CD4-positive, alpha-beta T cell treated with Interleukin-15 for 1 hour (primary cell): ENCODE measurements around the gene PRKN.
A peak's percentile ranks its signal among the peaks of the same experiment; 100 is the strongest.

Experiments used
- DNase-seq: peaks from one replicate; pipeline ENCODE4 v3.0.0-alpha.2; 2020

PRKN gene

DNA sequence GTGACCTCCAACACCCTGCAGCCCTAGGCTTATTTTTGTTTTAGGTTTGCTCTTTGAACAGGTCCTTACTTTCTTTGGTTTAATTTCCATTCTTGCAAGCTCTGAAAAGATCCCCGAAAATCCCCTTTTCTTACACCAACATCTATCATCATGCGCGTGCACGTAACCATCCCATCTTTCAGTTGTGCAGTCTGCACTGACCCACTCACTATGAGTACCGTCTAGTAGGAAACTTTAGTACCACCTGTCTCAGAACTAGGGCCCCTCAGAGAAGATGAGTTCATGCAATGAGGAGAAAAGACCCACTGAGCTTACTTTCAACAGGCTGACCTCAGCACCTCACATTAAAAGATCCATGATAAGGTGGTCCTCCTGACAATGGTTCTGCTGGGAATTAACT is 1333.1 kb downstream of the PRKN start:
- DNase-seq: no peak

DNA sequence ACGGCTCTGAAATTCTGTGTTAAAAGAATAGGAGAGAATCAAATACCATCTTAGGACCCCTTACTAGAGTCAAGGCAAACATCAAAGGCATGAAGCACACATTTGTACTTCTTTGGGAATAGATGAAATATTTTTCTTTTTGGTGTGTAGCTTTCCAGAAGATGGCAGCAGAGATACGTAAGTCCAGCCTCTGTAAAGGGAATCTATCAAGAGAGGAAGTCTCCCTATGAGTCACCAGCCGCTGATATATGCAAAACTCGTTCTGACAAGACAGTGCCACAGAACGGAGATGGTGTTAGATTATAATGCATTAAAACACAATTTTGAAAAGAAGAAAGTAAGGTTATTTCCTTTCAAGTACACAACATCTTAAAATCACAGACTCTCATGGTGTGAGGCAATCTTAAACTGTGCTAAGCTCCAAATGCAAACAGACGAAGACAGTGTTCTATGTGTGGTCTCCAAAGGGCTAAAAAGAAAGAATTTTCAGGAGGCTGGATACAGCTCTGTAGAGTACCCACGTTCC is 1333.7 kb downstream of the PRKN start:
- DNase-seq: peak; percentile 63

DNA sequence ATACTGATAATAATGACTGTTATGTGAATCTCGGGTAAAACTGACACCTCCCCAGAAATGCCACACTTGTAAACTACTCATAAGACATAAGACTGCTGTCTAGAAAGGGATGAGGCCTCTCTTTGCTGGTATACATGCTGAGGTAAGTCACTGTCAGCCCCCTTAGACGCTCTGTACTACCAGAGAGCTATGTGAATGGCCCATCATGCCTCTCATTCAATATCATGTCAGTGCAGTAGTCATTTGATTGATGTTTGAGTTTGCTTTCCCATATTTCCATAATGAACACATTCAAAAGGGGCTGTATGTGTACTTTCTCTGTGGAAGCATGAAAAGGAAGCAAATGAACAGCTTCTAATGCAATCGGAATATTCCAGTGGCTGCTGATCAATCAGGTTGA is 1334.3 kb downstream of the PRKN start:
- DNase-seq: no peak

DNA sequence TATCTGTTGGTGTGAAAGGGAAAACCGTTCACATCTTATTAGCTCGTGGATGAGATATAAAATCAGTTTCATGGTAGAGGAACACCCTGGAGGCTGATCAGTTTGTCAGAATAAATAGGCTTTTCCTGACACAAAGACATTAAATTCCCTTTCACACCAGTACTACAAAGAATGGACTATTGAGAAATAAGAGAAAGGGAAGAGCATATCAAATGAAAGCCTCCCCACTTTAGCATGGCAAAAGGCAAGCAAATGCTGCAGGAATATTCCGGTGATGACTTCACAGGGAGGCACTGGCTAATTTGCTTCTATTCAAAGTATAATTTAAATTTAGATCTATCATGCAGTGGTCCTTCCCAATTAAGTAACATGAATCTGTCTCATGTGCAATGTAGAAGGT is 1337.8 kb downstream of the PRKN start:
- DNase-seq: no peak

DNA sequence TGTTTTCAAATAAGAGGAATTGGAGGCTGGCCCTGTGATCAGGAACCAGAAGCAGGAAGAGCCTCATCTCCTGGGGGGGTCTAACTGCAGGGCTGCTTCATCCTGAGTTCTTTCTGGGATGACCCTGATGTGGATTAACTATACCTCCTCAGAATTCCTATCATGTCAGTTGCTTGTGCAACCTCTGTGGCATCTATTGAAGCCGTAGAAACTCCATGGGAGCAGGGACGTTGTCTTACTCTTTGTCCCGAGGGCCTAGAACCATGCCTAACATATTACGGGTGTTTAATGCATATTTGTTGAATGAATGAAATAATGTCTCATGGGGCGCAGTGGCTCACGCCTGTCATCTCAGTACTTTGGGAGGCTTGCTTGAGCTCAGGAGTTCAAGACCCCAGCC is 1343.6 kb downstream of the PRKN start:
- no peak for DNase-seq

DNA sequence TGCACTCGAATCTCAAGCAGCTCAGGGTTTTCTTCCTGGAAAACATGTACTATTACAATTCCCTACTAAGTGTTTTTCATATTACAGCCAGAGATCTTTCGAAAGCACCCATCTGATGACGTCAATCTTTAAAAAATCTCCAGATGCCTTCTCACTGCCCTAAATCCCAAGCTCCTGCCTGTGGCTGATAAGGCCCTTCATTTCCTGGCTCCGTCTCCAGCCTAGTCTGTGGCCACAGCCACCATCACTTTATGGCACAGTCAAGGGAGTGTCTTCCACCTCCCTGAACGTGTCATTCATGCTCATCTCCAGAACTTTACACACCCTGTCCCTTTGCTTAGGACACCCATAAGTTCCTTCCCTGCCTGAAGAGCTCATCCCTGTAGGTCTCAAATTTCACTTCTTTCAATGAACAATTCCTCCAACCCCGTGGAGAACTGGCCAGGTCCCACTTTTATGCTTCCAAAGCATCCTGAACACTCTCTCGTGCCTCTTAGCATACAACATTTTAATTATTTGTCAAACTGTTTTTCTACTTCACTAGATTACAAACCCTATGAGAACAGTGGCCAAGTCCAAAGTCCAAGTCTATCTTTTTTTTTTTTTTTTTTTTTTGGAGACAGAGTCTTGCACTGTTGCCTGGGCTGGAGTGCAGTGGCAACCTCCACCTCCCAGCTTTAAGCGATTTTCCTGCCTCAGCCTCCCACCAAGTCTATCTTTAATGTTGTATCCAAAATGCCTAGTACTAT is 1347.6 kb downstream of the PRKN start:
- DNase-seq: no peak

DNA sequence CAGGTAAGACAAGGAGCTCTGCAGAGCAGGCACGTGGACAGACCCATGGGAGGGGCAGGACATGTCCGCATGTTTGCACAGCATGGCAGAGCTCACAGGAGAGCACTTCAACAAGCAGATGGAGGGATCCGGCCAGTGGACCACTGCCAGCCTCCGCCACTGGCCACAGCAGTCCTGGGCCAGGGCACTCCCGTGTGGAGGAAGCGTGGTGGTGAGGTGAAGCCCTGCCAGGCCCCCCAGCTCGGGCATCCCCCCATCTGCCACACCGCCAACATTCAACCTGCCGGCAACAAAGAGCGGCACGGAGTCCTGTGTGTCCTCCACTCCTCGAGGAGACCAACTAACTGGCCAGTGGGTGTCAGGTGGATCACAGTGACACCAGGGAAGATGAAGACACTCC is 1349.5 kb downstream of the PRKN start:
- DNase-seq: no peak

DNA sequence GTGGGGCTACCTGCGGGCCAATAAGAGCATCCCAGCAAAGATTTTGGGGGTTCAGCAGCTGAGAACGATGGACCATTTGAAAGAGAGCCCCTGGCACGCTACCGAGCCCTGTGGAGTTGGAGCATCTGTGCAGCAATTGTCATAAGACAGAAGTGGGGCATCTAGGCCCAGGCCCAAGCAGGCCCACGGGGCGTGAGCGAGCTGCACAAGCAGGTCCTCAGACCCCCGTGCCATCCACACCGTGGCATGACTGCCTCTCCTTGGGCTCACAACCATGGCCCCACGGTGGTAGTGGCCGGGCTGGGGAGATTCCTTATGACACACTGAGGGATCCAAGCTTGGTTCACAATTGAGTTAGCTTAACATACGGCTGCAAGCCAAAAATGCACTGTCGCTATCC is 1350.5 kb downstream of the PRKN start:
- no peak for DNase-seq

DNA sequence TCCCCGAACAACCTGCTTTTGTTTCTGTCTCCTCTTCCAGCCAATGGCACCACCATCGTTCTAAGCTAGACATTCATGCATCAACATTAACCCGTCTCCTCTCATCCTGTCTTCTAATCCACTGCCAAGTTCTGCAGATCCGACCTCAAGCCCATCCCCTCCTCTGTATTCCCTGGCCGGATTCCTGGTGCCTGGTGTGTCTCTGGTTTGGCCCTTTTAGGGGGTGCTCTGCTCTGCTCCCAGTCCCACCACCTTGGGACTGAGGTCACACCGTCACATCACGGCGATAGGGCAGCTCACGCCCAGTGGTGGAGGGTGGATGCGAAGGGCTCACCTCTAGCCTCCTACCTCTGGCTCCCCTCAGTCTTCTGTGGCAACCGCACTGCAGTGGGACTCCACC is 1351.2 kb downstream of the PRKN start:
- DNase-seq: no peak

DNA sequence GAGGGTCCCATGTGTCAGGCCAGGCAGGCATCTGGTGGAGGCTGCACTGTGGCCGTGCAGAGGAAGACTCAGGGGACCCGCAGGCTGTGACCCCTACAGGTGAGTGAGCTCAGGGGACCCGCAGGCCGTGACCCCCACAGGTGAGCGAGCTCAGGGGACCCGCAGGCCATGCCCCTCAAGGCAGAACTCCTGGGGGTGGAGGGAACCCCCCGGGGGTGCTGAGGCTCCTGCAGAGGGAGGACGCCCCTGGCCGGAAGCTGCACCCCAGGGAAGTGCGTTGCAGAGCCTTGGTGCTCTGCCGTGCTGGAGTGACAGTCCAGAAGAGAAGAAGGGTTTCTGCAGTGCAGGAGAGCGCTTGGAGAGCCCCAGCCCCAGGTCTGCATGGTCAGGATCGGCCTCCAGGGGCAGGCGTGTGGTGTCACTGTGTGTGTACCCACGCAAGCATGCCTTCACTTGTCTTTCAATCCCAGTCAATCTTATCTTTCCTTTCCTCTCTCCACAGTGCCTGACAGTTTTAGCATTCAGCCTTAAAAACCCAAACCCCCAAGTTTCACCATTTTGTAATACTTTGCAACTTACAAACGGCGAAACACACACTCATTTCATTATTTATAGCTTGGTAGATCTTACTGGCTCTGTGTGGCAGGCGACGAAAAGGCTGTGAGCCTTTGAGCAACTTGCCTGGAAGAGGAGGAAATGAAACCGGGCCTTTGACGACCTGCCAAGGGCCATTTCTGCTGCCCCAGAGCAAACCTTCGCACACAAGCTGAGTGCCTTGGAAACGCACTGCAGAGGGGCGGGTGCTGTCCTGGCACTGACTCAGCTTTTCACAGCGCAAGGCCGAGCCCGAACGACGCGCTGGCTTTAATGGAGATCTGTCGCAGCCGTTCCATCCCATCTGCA is 1352.3 kb downstream of the PRKN start:
- peak; percentile 65 for DNase-seq

DNA sequence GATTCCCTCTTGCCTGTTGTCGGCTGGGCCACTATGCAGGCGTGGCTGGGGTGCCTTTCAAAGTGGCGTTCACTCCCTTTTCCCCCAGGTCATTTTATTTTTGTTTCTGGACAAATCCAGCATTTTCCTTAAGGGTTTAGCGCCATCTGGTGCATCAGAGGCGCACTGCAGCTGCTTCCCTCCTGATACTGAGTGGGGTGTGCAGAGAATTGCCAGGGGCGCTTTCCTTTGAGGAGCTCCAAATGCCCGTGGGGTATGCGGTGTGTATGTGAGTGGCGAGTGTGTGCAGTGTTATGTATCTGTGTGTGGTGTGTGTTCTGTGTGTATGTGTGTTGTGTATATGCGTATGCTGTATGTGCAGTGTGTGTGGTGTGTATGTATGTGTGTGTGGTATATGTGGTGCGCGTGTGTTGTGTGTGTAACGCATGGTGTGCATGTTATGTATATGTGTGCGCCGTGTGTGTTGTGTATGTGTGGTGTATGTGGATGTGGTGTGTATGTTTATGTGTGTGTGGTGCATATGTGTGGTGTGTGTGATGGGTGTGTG is 1353.6 kb downstream of the PRKN start:
- peak; percentile 45 for DNase-seq

DNA sequence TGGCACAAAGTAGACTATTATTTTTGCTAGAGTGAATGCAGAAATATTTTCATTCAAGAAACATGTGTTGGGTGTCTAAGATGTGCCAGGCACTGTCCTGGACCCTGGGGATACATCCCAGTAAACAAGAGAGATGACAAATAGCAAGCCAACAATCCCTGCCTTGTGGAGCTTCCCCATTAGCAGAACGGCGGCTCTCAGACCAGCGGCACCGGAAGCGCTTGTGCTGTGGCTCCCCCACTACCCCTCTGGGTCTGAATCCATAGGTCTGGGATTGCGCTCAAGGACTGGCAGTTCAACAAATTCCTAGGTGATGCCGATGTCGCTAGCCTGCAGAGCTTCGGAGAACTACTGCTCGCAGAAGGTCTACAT is 1355.2 kb downstream of the PRKN start:
- DNase-seq: no peak

DNA sequence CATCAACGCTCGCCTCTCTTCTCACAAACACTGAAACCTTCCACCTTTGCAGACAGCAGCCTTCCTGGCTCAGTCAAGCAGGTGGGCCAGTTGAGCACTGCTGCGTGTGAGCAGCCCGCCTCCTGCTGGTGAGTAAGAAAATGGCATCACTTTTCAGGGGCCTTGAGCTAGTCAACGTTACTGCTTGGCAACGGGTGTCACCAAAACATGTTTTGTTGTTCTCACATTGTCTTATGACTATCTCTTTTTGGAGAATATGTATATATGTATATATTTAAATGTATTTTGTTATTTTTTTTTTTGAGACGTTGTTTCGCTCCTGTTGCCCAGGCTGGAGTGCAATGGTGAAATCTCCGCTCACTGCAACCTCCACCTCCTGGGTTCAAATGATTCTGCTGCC is 1356.7 kb downstream of the PRKN start:
- DNase-seq: peak; percentile 79

DNA sequence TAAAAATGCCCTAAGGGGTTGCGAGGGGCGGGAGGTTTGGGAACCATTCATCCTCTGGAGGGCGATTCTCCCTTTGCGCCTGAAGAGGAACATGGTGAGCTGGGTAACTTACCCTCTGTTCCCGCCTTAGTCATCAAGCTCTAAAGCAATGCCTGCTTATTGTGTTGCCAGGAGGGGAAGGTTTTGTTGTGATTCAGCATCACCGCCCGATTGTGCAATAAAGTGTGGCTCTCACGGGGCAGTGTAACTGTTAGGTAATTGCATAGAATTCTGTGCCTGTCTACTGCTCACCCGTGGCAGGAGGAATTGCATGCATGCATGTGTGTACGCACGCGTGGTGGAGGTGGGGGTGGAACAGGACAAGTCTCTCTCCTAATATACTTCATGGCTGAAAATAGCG is 1358.2 kb downstream of the PRKN start:
- peak; percentile 82 for DNase-seq

DNA sequence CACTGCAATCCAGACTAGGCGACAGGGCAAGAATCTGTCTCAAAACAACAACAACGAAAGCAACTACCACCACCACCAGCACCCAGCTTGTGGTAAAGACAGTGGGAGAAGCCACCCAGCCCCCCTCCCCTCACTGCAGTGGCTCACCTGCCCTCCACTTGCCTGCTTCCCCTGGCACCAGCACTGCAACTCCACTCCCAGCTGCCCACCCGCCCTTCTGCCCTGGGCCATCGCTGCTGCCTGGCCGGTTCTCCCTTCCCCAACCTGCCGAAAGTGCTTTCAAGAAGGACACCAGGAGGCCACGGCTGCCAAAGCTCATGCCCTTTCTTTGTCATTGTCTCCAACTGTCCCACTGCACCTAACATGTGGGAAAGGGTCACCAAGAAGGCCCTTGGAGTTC is 1359.1 kb downstream of the PRKN start:
- no peak for DNase-seq

DNA sequence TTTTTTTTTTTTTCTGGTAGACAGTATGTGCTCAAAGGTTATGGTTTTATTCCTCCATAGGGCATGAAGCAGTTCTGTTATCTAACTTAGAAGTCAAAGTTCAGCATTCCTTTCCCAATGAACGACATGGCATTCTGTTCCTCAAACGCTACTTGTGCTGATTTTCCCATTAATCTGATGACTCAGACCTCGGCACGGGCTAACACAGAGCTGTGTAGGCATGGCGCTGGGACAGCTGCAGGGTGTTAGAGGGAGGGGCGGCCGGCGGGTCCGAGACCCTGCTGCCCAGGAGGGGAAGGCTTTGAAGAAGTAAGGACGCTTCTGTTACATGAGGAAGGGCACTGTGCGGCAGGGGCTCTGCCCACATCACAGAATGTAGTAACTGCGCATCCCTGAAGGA is 1360.1 kb downstream of the PRKN start:
- no peak for DNase-seq

DNA sequence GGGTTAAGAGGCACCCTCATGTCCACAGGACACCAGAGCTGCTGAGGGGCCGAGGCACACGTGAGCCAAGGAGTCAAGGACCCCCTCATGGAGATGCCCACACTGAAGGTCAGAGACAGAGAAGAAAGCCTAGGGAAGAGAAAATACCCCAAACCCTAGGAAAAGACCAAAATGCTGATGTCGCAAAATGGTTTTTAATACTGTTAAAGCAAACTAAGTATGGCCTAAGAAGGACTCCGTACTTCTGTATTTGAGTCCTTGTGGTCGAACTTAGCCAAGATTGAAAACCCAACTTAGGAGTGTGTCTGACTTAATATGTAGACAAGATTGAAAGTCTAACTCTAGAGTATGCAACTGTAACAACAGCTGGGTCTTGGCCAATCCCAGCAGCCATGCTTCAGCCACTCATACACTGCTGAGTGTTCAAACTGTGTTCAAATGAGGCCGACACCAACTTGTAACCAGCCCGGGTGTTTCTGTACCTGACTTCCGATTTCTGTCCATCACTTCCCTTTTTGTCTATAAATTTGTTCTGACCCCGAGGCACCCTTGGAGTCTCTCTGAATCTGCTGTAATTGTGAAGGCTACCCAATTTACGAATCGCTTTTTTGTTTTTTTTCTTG is 1361.2 kb downstream of the PRKN start:
- DNase-seq: peak; percentile 46

DNA sequence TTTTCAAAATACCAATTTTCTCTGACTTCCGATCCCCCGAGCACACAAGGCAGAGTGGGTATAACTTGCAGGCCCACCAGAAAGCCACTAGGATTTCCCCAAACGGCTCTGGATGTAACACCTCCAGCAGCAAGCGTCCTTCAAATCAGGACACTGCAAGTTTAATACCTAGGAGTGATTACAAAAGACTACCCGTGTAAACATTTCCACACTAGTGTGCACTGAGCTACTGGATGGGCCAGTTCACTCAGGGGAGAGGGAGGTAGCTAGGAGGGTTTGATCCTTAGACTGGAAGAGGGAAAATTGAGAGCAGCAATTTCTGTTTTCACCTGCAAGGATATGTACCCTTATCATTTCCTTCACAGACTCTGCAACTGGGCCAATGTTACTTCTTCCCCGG is 1361.9 kb downstream of the PRKN start:
- DNase-seq: no peak

DNA sequence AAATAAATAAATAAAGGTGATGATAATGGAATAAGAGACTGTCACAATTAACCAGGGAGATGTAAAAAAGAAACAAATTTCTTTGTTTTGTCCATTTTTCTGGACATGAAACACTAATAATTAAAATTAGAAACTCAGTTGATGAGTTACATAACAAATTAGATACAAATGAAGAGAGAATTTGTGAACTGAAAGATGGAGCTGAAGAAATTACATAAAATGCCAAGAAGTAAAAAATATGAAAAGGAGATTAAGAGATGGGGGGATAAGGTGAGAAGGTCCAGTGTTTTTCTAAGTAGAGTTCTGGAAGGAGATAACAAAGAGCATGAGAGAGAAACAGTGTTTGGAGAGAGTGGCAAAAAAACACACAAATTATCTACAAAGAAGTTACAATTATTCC is 1364.3 kb downstream of the PRKN start:
- no peak for DNase-seq

DNA sequence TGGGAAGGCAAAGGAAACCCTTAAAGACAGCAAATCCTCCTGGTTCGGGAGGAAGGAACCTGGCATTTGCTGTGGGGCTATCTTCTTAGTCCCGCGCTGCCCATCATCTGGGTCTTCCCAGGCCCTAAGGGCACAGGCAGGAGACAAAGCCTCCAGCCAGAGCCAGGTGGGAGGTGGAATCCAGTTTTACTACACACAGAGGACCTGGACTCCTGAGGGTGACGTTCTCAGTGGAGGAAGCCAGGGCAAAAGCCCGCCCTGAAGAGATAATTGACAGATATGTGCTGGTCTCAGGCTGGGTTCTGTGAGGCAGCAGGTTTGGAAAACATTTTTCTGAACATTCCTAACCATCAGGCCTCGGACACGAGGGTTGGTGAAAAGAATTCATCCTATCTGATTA is 1365.3 kb downstream of the PRKN start:
- no peak for DNase-seq

DNA sequence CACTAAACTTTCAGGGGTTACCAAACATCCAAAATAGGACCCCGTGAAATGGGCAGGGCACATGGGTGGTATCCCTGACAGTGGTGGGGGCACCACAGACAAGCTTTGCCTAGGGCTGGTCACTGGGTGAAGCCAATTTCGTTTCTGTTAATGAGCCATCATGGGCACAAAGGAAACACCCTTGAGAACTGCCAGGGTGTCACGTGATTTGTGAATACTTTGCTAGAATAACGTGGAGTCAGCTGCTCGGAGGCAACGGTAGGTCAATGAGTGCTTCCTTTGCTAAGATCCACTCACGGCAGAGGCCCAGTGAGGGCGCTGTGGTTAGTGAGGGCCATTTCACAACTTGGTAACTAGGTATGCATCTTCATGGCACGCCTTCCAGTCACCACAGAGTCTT is 1366.0 kb downstream of the PRKN start:
- no peak for DNase-seq

DNA sequence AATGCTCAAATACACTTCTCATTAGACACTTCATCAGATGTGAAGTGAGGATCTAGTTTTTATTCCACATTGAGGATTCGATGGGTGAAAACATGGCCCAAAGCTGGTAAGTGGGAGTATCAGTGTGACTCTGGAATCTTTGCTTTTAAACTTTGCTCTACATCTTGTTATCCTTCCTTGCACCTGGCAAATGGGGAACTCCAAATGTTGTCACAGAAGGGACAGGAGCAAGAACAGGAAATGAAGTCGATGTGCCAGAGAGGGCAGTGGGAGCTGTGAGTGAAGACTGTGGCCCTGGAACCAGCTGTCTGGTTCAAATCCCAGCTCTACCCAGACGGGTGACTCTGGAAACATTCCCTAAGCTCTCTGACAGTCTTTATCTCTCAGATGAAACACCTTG is 1367.0 kb downstream of the PRKN start:
- DNase-seq: no peak

DNA sequence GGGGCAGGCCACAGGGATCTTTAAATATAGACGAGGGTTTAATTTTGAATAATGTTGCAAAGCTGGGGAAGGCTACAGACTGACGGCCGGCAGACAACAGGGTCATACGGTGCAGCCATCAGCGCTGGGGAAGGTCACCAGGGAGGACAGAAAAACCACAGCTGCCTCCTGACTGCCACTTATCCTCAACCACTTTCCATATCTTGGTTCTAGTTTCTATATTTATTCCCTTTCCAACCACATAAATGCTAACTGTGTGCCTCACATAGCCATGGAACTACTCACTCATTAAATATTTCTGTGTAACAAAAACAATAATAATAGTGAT is 1368.0 kb downstream of the PRKN start:
- DNase-seq: no peak
